Mesothelial cell of epicardium (in vitro differentiated cells): Measurements from ENCODE around the gene CCDC63. TPM values are rescaled to one million over a fixed set of nuclear protein-coding genes. Genes with fewer than 3 reads are reported as not detected.
A peak's percentile ranks its signal among the peaks of the same experiment; 100 is the strongest.

Experiments
- DNase-seq, 2 experiments: peaks; one replicate each; pipeline ENCODE4 v3.0.0; 2021; ENCODE audit warnings: low spot score in 2 of 2; ENCODE audit not compliant: unreplicated experiment in 2 of 2
- H3K27ac Mint-ChIP-seq: 2 replicates; pipeline ENCODE4 v1.8.0; 2021; ENCODE audit warnings: mixed read lengths
- H3K27me3 Mint-ChIP-seq: 2 replicates; pipeline ENCODE4 v1.8.0; 2021; ENCODE audit warnings: low read depth, mixed read lengths
- H3K36me3 Mint-ChIP-seq: 2 replicates; pipeline ENCODE4 v1.8.0; 2021; ENCODE audit warnings: mixed read lengths
- H3K4me1 Mint-ChIP-seq: 2 replicates; pipeline ENCODE4 v1.8.0; 2021; ENCODE audit warnings: mixed read lengths
- H3K4me3 Mint-ChIP-seq: 2 replicates; pipeline ENCODE4 v1.8.0; 2021; ENCODE audit warnings: mild to moderate bottlenecking, moderate library complexity, mixed read lengths
- H3K9me3 Mint-ChIP-seq: 2 replicates; pipeline ENCODE4 v1.8.0; 2021; ENCODE audit warnings: mixed read lengths
- CTCF ChIP-seq: fragments of 200-600 bp; sonication (generic); IDR thresholded peaks from one replicate; pipeline ENCODE4 v1.5.0; 2021; ENCODE audit warnings: antibody characterized with exemption; ENCODE audit not compliant: unreplicated experiment
- total RNA-seq: library from RNA; stranded (reverse); gene quantifications from 3 replicates; pipeline ENCODE4 v1.2.1, GENCODE V29; 2021

The CCDC63 gene
- total RNA-seq, 1 donor from 2014 or later: not detected

GRCh38 chr12:110825530-110825929 lies 21.3 kb upstream of the CCDC63 start:
- DNase-seq: no peak
- no peak for TF ChIP-seq CTCF
- Mint-ChIP-seq H3K27me3 (peaks cover 38% of the 10 kb centered on the region), H3K27ac (no peak overlapping the region), H3K9me3 (no peaks in the 10 kb centered on the region), H3K4me1 (no peaks in the 10 kb centered on the region), H3K36me3 (no peaks in the 10 kb centered on the region), H3K4me3 (no peak overlapping the region)

GRCh38 chr12:110826592-110827200 lies 20.1 kb upstream of the CCDC63 start:
- peak; percentile 75 for TF ChIP-seq CTCF
- Mint-ChIP-seq H3K36me3 (no peaks in the 10 kb centered on the region), H3K27ac (no peak overlapping the region)

GRCh38 chr12:110829308-110829707 lies 17.5 kb upstream of the CCDC63 start:
- H3K27me3 Mint-ChIP-seq: peaks cover 31% of the 10 kb centered on the region
- H3K4me3 Mint-ChIP-seq: no peak overlapping the region
- no peaks in the 10 kb centered on the region for H3K9me3 Mint-ChIP-seq
- no peak overlapping the region for H3K27ac Mint-ChIP-seq
- H3K4me1 Mint-ChIP-seq: no peaks in the 10 kb centered on the region
- no peaks in the 10 kb centered on the region for H3K36me3 Mint-ChIP-seq
- no peak for DNase-seq
- TF ChIP-seq CTCF: no peak

More at GRCh38 chr12:110826592-110827200, 20.1 kb upstream of the CCDC63 start:
- Mint-ChIP-seq H3K27me3 (peaks cover 35% of the 10 kb centered on the region), H3K4me1 (no peaks in the 10 kb centered on the region), H3K4me3 (no peak overlapping the region), H3K9me3 (no peaks in the 10 kb centered on the region)
- DNase-seq: peak; percentile 54 to 80

GRCh38 chr12:110836291-110836690 lies 10.5 kb upstream of the CCDC63 start:
- Mint-ChIP-seq H3K4me3 (no peak overlapping the region), H3K4me1 (no peaks in the 10 kb centered on the region), H3K9me3 (no peaks in the 10 kb centered on the region), H3K36me3 (no peaks in the 10 kb centered on the region), H3K27me3 (peaks cover 9% of the 10 kb centered on the region), H3K27ac (no peak overlapping the region)
- no peak for TF ChIP-seq CTCF
- no peak for DNase-seq

- no peak for TF ChIP-seq CTCF
- Mint-ChIP-seq H3K36me3 (no peaks in the 10 kb centered on the region), H3K9me3 (no peaks in the 10 kb centered on the region), H3K27me3 (peaks cover 30% of the 10 kb centered on the region), H3K4me1 (no peaks in the 10 kb centered on the region), H3K4me3 (no peak overlapping the region), H3K27ac (no peak overlapping the region)
- no peak for DNase-seq
Measured at GRCh38 chr12:110841007-110841406, 5.8 kb upstream of the CCDC63 start.

GRCh38 chr12:110844131-110844530 lies 2.7 kb upstream of the CCDC63 start:
- H3K27me3 Mint-ChIP-seq: peaks cover 59% of the 10 kb centered on the region
- H3K36me3 Mint-ChIP-seq: no peaks in the 10 kb centered on the region
- no peak overlapping the region for H3K4me3 Mint-ChIP-seq
- no peak for DNase-seq
- H3K4me1 Mint-ChIP-seq: peaks cover 4% of the 10 kb centered on the region
- no peaks in the 10 kb centered on the region for H3K9me3 Mint-ChIP-seq
- no peak for TF ChIP-seq CTCF
- H3K27ac Mint-ChIP-seq: no peak overlapping the region
